MCF 10A (cell line): Measurements from ENCODE around the gene TCF7L2. TPM values are rescaled to one million over a fixed set of nuclear protein-coding genes. Genes with fewer than 3 reads are reported as not detected.

Experiments used
- BruUV-seq: library from RNA; stranded (reverse); fragments of 400-500 nt; replicated peaks from 2 replicates; lab custom pipeline; 2021; lab: Mats Ljungman, UMichigan
- CTCF ChIA-PET: fragments of 300-600 bp; sonication (Branson Sonifier 250); formaldehyde crosslinking; extraction: SDS; loops from one replicate; lab custom pipeline; 2021; ENCODE audit warnings: antibody characterized with exemption, inconsistent platforms; lab: Yijun Ruan, JAX
- POLR2A ChIA-PET: fragments of 300-600, 350-650 bp; sonication (Branson Sonifier 250); formaldehyde crosslinking; extraction: SDS; loops from one replicate; lab custom pipeline; 2020; ENCODE audit warnings: antibody characterized with exemption, inconsistent platforms; lab: Yijun Ruan, JAX
- DNase-seq: peaks from one replicate; pipeline ENCODE4 v3.0.0-alpha.2; 2018; ENCODE audit not compliant: unreplicated experiment
- H3K27ac Mint-ChIP-seq: one replicate; pipeline ENCODE4 v1.8.0; 2022; ENCODE audit warnings: mild to moderate bottlenecking, low read depth, mixed read lengths; ENCODE audit not compliant: unreplicated experiment
- H3K27me3 Mint-ChIP-seq: one replicate; pipeline ENCODE4 v1.8.0; 2022; ENCODE audit warnings: mixed read lengths; ENCODE audit not compliant: insufficient read depth, unreplicated experiment
- H3K36me3 Mint-ChIP-seq: one replicate; pipeline ENCODE4 v1.8.0; 2022; ENCODE audit warnings: mild to moderate bottlenecking, moderate library complexity, mixed read lengths; ENCODE audit not compliant: insufficient read depth, unreplicated experiment
- H3K4me1 Mint-ChIP-seq: one replicate; pipeline ENCODE4 v1.8.0; 2022; ENCODE audit warnings: mixed read lengths; ENCODE audit not compliant: insufficient read depth, unreplicated experiment
- H3K4me3 Mint-ChIP-seq: one replicate; pipeline ENCODE4 v1.8.0; 2022; ENCODE audit warnings: mild to moderate bottlenecking, moderate library complexity, mixed read lengths; ENCODE audit not compliant: unreplicated experiment
- H3K9me3 Mint-ChIP-seq: one replicate; pipeline ENCODE4 v1.8.0; 2022; ENCODE audit warnings: mixed read lengths; ENCODE audit not compliant: unreplicated experiment
- intact Hi-C: fragments of 100-400 bp; cut with micrococcal nuclease; formaldehyde crosslinking; loops from 2 replicates; pipeline ENCODE4 v1.14.1; 2022
- total RNA-seq: library from RNA; stranded (reverse); gene quantifications from 2 replicates; pipeline ENCODE4 v1.2.3, GENCODE V29; 2022
- TF ChIP-seq, protein P1 (sequence below): fragments of 200-600 bp; IDR thresholded peaks from one replicate; pipeline ENCODE4 v1.8.0; 2022; ENCODE audit warnings: antibody characterized with exemption, mild to moderate bottlenecking; ENCODE audit not compliant: unreplicated experiment

Gene TCF7L2
- total RNA-seq, 1 experiment from 2014 or later: 25.2 TPM

DNA sequence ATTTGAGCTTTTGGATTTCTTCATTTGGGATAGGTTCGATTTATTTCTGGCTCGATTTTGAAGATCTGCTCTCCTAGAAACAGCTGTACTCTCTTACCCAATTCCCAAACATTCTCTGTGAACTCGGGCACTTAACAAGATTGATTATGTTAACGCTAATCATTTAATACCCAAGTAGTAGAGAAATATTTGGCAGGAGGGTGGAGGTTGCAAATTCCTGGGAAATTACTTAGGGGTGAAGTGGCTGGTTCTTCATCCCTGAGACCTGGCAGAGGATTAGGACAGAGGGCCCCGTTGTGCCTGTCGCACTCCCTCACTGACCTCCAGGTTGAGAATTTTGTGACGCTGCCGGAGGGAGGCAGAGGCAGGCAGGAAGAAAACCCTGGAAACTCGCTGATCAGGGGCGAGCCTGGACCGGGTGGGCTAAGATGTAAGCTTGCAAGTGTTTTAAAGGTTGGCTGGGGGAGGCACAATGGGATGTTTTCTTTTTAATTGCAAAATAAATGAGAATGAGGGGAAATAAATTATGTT lies 182.6 kb downstream of the TCF7L2 start:
- no peak for DNase-seq
- Mint-ChIP-seq H3K4me3 (no peak overlapping the region), H3K27ac (peak overlapping the region; percentile 64), H3K36me3 (peaks cover 24% of the 10 kb centered on the region), H3K9me3 (no peaks in the 10 kb centered on the region), H3K4me1 (peaks cover 29% of the 10 kb centered on the region), H3K27me3 (no peaks in the 10 kb centered on the region)
- intact Hi-C loops: no loop called here
- BruUV-seq: no TSS peak
- TF ChIP-seq, protein P1, sequence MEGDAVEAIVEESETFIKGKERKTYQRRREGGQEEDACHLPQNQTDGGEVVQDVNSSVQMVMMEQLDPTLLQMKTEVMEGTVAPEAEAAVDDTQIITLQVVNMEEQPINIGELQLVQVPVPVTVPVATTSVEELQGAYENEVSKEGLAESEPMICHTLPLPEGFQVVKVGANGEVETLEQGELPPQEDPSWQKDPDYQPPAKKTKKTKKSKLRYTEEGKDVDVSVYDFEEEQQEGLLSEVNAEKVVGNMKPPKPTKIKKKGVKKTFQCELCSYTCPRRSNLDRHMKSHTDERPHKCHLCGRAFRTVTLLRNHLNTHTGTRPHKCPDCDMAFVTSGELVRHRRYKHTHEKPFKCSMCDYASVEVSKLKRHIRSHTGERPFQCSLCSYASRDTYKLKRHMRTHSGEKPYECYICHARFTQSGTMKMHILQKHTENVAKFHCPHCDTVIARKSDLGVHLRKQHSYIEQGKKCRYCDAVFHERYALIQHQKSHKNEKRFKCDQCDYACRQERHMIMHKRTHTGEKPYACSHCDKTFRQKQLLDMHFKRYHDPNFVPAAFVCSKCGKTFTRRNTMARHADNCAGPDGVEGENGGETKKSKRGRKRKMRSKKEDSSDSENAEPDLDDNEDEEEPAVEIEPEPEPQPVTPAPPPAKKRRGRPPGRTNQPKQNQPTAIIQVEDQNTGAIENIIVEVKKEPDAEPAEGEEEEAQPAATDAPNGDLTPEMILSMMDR: no peak
- ChIA-PET POLR2A (interaction anchor here (1.0 kb wide), 1 partner anchor 59 kb away, joined by 3 read pairs; no protein-coding TSS in a partner anchor), CTCF (interaction anchor here (0.5 to 1.1 kb wide), 4 partner anchors 64 to 643 kb away, joined by 3 to 4 read pairs (median 3); no protein-coding TSS in a partner anchor)

DNA sequence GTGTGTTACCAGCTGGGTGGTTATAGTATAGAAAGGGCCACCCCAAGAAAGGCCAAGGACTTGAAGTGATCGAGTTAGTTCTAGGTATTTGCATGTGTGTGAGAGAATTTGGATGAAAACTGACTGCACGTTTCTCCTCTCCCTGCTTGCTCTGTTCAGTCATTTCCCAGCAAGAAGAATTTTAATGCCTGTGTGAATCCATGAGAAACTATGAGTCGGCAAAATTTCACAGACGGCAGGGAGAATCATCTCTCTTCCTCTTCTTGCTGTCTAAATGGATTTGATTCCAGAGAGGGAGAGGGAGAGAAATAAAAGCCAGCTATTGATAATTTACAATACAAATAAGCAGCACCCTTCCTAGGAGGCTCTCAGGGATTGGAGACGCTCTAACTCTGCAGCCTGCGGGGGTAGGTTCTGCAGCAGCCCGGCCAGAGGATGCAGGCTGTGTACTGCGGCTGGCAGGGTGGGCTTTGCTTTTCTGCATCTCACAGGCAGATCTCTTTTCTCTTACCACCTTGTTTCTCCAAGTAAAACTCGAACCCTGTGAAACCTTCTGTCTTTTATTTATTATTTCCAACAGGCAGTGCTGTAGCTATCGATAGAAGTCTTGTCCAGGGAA lies 183.6 kb downstream of the TCF7L2 start:
- no TSS peak for BruUV-seq
- CTCF ChIA-PET: interaction anchor here (0.8 kb wide), 1 partner anchor 250 kb away, joined by 3 read pairs; no protein-coding TSS in a partner anchor
- Mint-ChIP-seq H3K27ac (no peak overlapping the region), H3K4me1 (peaks cover 29% of the 10 kb centered on the region), H3K27me3 (no peaks in the 10 kb centered on the region), H3K36me3 (peaks cover 24% of the 10 kb centered on the region), H3K4me3 (no peak overlapping the region), H3K9me3 (no peaks in the 10 kb centered on the region)
- POLR2A ChIA-PET: interaction anchor here (0.6 kb wide), 1 partner anchor 218 kb away, joined by 4 read pairs; no protein-coding TSS in a partner anchor
- DNase-seq: no peak
- intact Hi-C loops: no loop called here
- TF ChIP-seq, protein P1: no peak

DNA sequence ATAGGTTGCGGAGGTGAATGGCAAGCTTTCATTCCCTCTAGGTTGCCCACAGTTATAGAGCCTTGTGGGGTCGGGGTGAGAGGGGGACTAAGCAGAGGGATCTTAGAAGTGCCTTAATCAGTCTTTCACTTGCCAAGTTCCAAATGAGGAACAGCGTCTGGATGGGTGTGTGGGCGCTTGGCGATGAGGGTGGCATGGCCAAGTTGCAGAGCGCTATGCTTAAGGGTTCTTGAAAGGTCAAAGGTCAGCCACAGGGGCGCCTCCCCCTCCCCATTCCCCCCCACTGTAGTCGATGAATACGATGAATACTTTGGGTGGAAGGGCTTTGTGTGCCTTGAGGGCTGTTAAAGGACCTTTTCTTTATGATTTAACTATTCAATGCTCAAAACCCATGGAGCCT lies 185.0 kb downstream of the TCF7L2 start:
- ChIA-PET CTCF (interaction anchor here (0.7 to 1.6 kb wide), 4 partner anchors 9 to 428 kb away, joined by 3 to 6 read pairs (median 3); no protein-coding TSS in a partner anchor), POLR2A (interaction anchor here (0.7 kb wide), 1 partner anchor 62 kb away, joined by 3 read pairs; no protein-coding TSS in a partner anchor)
- BruUV-seq: no TSS peak
- Mint-ChIP-seq H3K4me1 (peaks cover 35% of the 10 kb centered on the region), H3K27ac (no peak overlapping the region), H3K27me3 (no peaks in the 10 kb centered on the region), H3K9me3 (no peaks in the 10 kb centered on the region), H3K36me3 (peaks cover 24% of the 10 kb centered on the region), H3K4me3 (no peak overlapping the region)
- DNase-seq: no peak
- TF ChIP-seq, protein P1: no peak
- intact Hi-C loops: no loop called here

DNA sequence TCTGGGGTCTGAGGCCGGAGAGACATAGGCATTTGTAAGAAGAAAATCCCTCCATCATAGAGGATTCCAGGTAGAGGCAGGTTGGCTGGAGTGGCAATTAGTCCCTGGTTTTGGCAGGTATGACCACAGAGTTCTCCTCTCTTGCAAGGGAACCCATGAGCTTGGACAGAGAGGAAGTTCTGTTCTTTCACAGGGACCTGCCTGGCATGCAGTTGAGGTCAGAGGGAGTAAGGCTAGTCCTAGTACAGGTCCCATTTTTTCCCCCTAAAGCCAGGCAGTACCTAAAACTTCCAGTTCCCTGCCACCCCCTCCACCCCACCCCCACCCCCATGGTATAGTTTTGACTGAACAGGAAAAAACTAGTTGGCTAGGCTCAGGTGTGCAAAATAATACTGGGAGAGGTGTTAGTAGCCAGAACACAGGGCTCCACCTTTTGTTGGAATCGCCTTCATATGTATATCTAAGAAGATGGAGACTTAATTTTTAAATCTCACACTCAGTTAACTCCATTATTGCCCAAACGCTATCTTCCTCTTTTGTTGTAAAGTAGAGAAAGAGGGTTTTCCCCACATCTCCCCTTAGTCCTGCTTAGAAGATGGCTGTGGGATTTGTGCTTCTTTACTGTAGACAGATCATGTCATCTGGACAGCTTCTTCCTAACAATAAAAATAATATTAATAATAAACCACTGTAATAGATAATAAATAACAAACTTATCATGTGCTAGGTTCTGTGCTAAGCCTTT lies 188.1 kb downstream of the TCF7L2 start:
- no peak overlapping the region for H3K4me3 Mint-ChIP-seq
- POLR2A ChIA-PET: no interaction called here
- H3K27me3 Mint-ChIP-seq: no peaks in the 10 kb centered on the region
- peaks cover 30% of the 10 kb centered on the region for H3K36me3 Mint-ChIP-seq
- CTCF ChIA-PET: no interaction called here
- TF ChIP-seq, protein P1: no peak
- no peak for DNase-seq
- intact Hi-C loops: no loop called here
- H3K4me1 Mint-ChIP-seq: peaks cover 13% of the 10 kb centered on the region
- no peaks in the 10 kb centered on the region for H3K9me3 Mint-ChIP-seq
- H3K27ac Mint-ChIP-seq: no peak overlapping the region
- BruUV-seq: no TSS peak
